SJSA1 (cell line): ENCODE measurements around the gene NSF. TPM values are rescaled to one million over a fixed set of nuclear protein-coding genes. Genes with fewer than 3 reads are reported as not detected.
"Not testable (repeated sequence)": the region's sequence is repeated elsewhere in the genome, so short reads cannot be mapped to it uniquely, and the experiment has no call there.

Experiments
- DNase-seq, 2 experiments: peaks; one replicate each; pipeline ENCODE4 v3.0.0-alpha.2; 2015 to 2020; ENCODE audit warnings: low spot score in 2 of 2, low read depth in 1 of 2
- H3K27ac ChIP-seq: fragments of 250-450 bp; sonication (Bioruptor Pico); 2 replicates; pipeline ENCODE4 v1.5.1; 2020; ENCODE audit warnings: mild to moderate bottlenecking, moderate library complexity
- H3K27me3 ChIP-seq: fragments of 250-450 bp; sonication (Bioruptor Pico); replicated peaks from 2 replicates; pipeline ENCODE4 v1.5.1; 2020; ENCODE audit warnings: mild to moderate bottlenecking, moderate library complexity
- H3K36me3 ChIP-seq: fragments of 250-450 bp; sonication (Bioruptor Pico); 2 replicates; pipeline ENCODE4 v1.5.1; 2020; ENCODE audit warnings: mild to moderate bottlenecking
- H3K4me1 ChIP-seq: fragments of 250-450 bp; sonication (Bioruptor Pico); replicated peaks from 2 replicates; pipeline ENCODE4 v1.6.1; 2021; ENCODE audit warnings: mild to moderate bottlenecking
- H3K4me3 ChIP-seq: fragments of 250-450 bp; sonication (Bioruptor Pico); 2 replicates; pipeline ENCODE4 v1.5.1; 2020; ENCODE audit warnings: mild to moderate bottlenecking
- H3K9me3 ChIP-seq: fragments of 250-450 bp; sonication (Bioruptor Pico); replicated peaks from 2 replicates; pipeline ENCODE4 v1.5.1; 2020; ENCODE audit warnings: mild to moderate bottlenecking
- total RNA-seq: library from RNA; depleted of rRNA; stranded (reverse); fragments of >200 nt; shearing (Covaris generic); gene quantifications from 2 replicates; pipeline ENCODE4 v1.2.3, GENCODE V29; 2014

Gene NSF
- total RNA-seq, 1 experiment from 2014 or later: 71.2 TPM

GRCh38 chr17:46738544-46738943 lies 148.1 kb downstream of the NSF start:
- 0 out of 2 replicates have a peak, but pooled peaks cover 4% of the 10 kb centered on the region for H3K36me3 ChIP-seq
- H3K27ac ChIP-seq: no peak overlapping the region
- no peak overlapping the region for H3K4me3 ChIP-seq
- DNase-seq: no peak
- no peaks in the 10 kb centered on the region for H3K9me3 ChIP-seq
- H3K27me3 ChIP-seq: no peaks in the 10 kb centered on the region
- peaks cover 21% of the 10 kb centered on the region for H3K4me1 ChIP-seq

GRCh38 chr17:46739982-46740381 lies 149.5 kb downstream of the NSF start:
- no peaks in the 10 kb centered on the region for H3K9me3 ChIP-seq
- no peaks in the 10 kb centered on the region for H3K27me3 ChIP-seq
- no peak overlapping the region for H3K4me3 ChIP-seq
- DNase-seq: no peak
- no peak overlapping the region for H3K27ac ChIP-seq
- H3K36me3 ChIP-seq: peaks cover 4% of the 10 kb centered on the region; the same call in 1 of the 2 replicates
- peaks cover 15% of the 10 kb centered on the region for H3K4me1 ChIP-seq

- no peak overlapping the region for H3K27ac ChIP-seq
- no peak for DNase-seq
These were observed 150.8 kb downstream of the NSF start for GRCh38 chr17:46741122-46741730.

GRCh38 chr17:46742565-46743270 lies 152.2 kb downstream of the NSF start:
- Histone ChIP-seq H3K36me3 (peaks cover 4% of the 10 kb centered on the region; the same call in 1 of the 2 replicates), H3K27ac (no peak overlapping the region; the same call in 1 of the 2 replicates), H3K9me3 (no peaks in the 10 kb centered on the region), H3K27me3 (no peaks in the 10 kb centered on the region), H3K4me3 (no peak overlapping the region), H3K4me1 (peaks cover 15% of the 10 kb centered on the region)
- DNase-seq: peak; percentile 65 to 84

More at GRCh38 chr17:46741122-46741730, 150.8 kb downstream of the NSF start:
- no peaks in the 10 kb centered on the region for H3K27me3 ChIP-seq
- H3K9me3 ChIP-seq: no peaks in the 10 kb centered on the region
- peaks cover 4% of the 10 kb centered on the region; the same call in 1 of the 2 replicates for H3K36me3 ChIP-seq
- no peak overlapping the region for H3K4me3 ChIP-seq
- H3K4me1 ChIP-seq: peaks cover 15% of the 10 kb centered on the region

GRCh38 chr17:46744441-46744840 lies 154.0 kb downstream of the NSF start:
- DNase-seq: no peak
- H3K4me3 ChIP-seq: no peak overlapping the region
- peaks cover 4% of the 10 kb centered on the region; the same call in 1 of the 2 replicates for H3K36me3 ChIP-seq

GRCh38 chr17:46745376-46745775 lies 154.9 kb downstream of the NSF start:
- H3K9me3 ChIP-seq: no peaks in the 10 kb centered on the region
- H3K27me3 ChIP-seq: no peaks in the 10 kb centered on the region
- H3K4me1 ChIP-seq: peaks cover 15% of the 10 kb centered on the region
- peaks cover 12% of the 10 kb centered on the region for H3K36me3 ChIP-seq
- H3K27ac ChIP-seq: no peak overlapping the region
- H3K4me3 ChIP-seq: no peak overlapping the region
- no peak for DNase-seq

More at GRCh38 chr17:46744441-46744840, 154.0 kb downstream of the NSF start:
- Histone ChIP-seq H3K27ac (no peak overlapping the region), H3K4me1 (peaks cover 15% of the 10 kb centered on the region), H3K27me3 (no peaks in the 10 kb centered on the region), H3K9me3 (no peaks in the 10 kb centered on the region)

- Histone ChIP-seq H3K27me3 (no peaks in the 10 kb centered on the region), H3K36me3 (peaks cover 27% of the 10 kb centered on the region), H3K4me1 (no peaks in the 10 kb centered on the region), H3K27ac (no peak overlapping the region), H3K4me3 (no peak overlapping the region), H3K9me3 (no peaks in the 10 kb centered on the region)
- DNase-seq: no peak
These were observed 161.0 kb downstream of the NSF start for GRCh38 chr17:46751425-46751824.

- Histone ChIP-seq H3K36me3 (peaks cover 32% of the 10 kb centered on the region), H3K4me1 (peaks cover 6% of the 10 kb centered on the region), H3K27ac (no peak overlapping the region), H3K27me3 (no peaks in the 10 kb centered on the region), H3K4me3 (no peak overlapping the region), H3K9me3 (no peaks in the 10 kb centered on the region)
- DNase-seq: no peak
These were observed 163.3 kb downstream of the NSF start for GRCh38 chr17:46753776-46754175.

- no peak overlapping the region for H3K27ac ChIP-seq
- H3K4me3 ChIP-seq: no peak overlapping the region
- H3K9me3 ChIP-seq: no peaks in the 10 kb centered on the region
- H3K36me3 ChIP-seq: peaks cover 22% of the 10 kb centered on the region
- H3K4me1 ChIP-seq: peaks cover 11% of the 10 kb centered on the region
- H3K27me3 ChIP-seq: no peaks in the 10 kb centered on the region
- DNase-seq: no peak
These were observed 165.7 kb downstream of the NSF start for GRCh38 chr17:46756081-46756735.

GRCh38 chr17:46756861-46757260 lies 166.4 kb downstream of the NSF start:
- no peak for DNase-seq
- Histone ChIP-seq H3K4me1 (peaks cover 11% of the 10 kb centered on the region), H3K36me3 (peaks cover 17% of the 10 kb centered on the region), H3K27me3 (no peaks in the 10 kb centered on the region), H3K27ac (no peak overlapping the region), H3K4me3 (no peak overlapping the region), H3K9me3 (no peaks in the 10 kb centered on the region)

GRCh38 chr17:46757588-46757987 lies 167.1 kb downstream of the NSF start:
- not testable (repeated sequence) for DNase-seq, H3K9me3 ChIP-seq, H3K4me3 ChIP-seq, H3K27ac ChIP-seq, H3K27me3 ChIP-seq
- Histone ChIP-seq H3K4me1 (peaks cover 11% of the 10 kb centered on the region), H3K36me3 (peaks cover 15% of the 10 kb centered on the region; the same call in 1 of the 2 replicates)

- peak in 1 of 2 experiments; percentile 45 for DNase-seq
- no peaks in the 10 kb centered on the region for H3K9me3 ChIP-seq
- no peak overlapping the region for H3K27ac ChIP-seq
- H3K36me3 ChIP-seq: peaks cover 21% of the 10 kb centered on the region; the same call in 1 of the 2 replicates
- H3K27me3 ChIP-seq: no peaks in the 10 kb centered on the region
- H3K4me3 ChIP-seq: no peak overlapping the region
- peaks cover 18% of the 10 kb centered on the region for H3K4me1 ChIP-seq
These were observed 168.1 kb downstream of the NSF start for GRCh38 chr17:46758614-46759013.

GRCh38 chr17:46759141-46759540 lies 168.7 kb downstream of the NSF start:
- DNase-seq: no peak
- Histone ChIP-seq H3K27me3 (no peaks in the 10 kb centered on the region), H3K9me3 (no peaks in the 10 kb centered on the region), H3K4me3 (no peak overlapping the region), H3K4me1 (peaks cover 23% of the 10 kb centered on the region), H3K36me3 (peaks cover 21% of the 10 kb centered on the region; the same call in 1 of the 2 replicates), H3K27ac (no peak overlapping the region)

GRCh38 chr17:46763416-46763815 lies 172.9 kb downstream of the NSF start:
- Histone ChIP-seq H3K36me3 (peaks cover 6% of the 10 kb centered on the region; the same call in 1 of the 2 replicates), H3K27ac (no peak overlapping the region), H3K4me1 (peaks cover 37% of the 10 kb centered on the region), H3K27me3 (no peaks in the 10 kb centered on the region), H3K4me3 (no peak overlapping the region), H3K9me3 (no peaks in the 10 kb centered on the region)
- no peak for DNase-seq
